Fibroblast of lung (primary cell): Measurements from ENCODE around the gene MCM5. TPM values are rescaled to one million over a fixed set of nuclear protein-coding genes. Genes with fewer than 3 reads are reported as not detected.
A peak's percentile ranks its signal among the peaks of the same experiment; 100 is the strongest.

Source experiments
- DNase-seq, 2 donors: peaks; one replicate each; pipeline versions ENCODE4 v3.0.0 to v3.0.0-alpha.2; 2010; ENCODE audit warnings: low read depth in 2 of 2
- H2AFZ ChIP-seq: 2 replicates; pipeline ENCODE4 v1.5.1; 2012; ENCODE audit warnings: low read length, control low read depth, inconsistent platforms
- H3K27ac ChIP-seq: 2 replicates; pipeline ENCODE4 v1.5.1; 2011; ENCODE audit warnings: low read length, control low read depth; ENCODE audit not compliant: insufficient read depth
- H3K27me3 ChIP-seq: 2 replicates; pipeline ENCODE4 v1.5.1; 2011; ENCODE audit warnings: mild to moderate bottlenecking, low read length; ENCODE audit not compliant: control insufficient read depth, insufficient read depth
- H3K36me3 ChIP-seq: 2 replicates; pipeline ENCODE4 v1.5.1; 2011; ENCODE audit warnings: low read length; ENCODE audit not compliant: control insufficient read depth, insufficient read depth
- H3K4me1 ChIP-seq: 2 replicates; pipeline ENCODE4 v1.5.1; 2011; ENCODE audit warnings: low read length; ENCODE audit not compliant: control insufficient read depth, insufficient read depth; ENCODE audit errors: extremely low read depth
- H3K4me2 ChIP-seq: 2 replicates; pipeline ENCODE4 v1.5.1; 2011; ENCODE audit warnings: low read length, control low read depth; ENCODE audit not compliant: insufficient read depth; ENCODE audit errors: extremely low read depth
- H3K4me3 ChIP-seq, 4 experiments: fragments of 200-600 bp in 1 of 4; sonication (generic) in 1 of 4; replicated peaks in 1 of 4; 2 replicates each; pipeline ENCODE4 v1.5.1; 2011 to 2016; ENCODE audit warnings: low read length in 4 of 4, low read depth in 3 of 4, mild to moderate bottlenecking in 3 of 4, control low read depth in 2 of 4, inconsistent platforms in 1 of 4, mixed read lengths in 1 of 4; ENCODE audit not compliant: insufficient read depth in 1 of 4; ENCODE audit errors: control extremely low read depth in 1 of 4
- H3K79me2 ChIP-seq: 2 replicates; pipeline ENCODE4 v1.5.1; 2012; ENCODE audit warnings: mild to moderate bottlenecking, low read length, inconsistent platforms; ENCODE audit not compliant: control insufficient read depth, insufficient read depth
- H3K9ac ChIP-seq: 2 replicates; pipeline ENCODE4 v1.5.1; 2011; ENCODE audit warnings: mild to moderate bottlenecking, low read length, control low read depth; ENCODE audit not compliant: insufficient read depth
- H3K9me3 ChIP-seq: 2 replicates; pipeline ENCODE4 v1.5.1; 2012; ENCODE audit warnings: low read depth, low read length; ENCODE audit not compliant: control insufficient read depth, insufficient read depth
- H4K20me1 ChIP-seq: 2 replicates; pipeline ENCODE4 v1.5.1; 2011; ENCODE audit warnings: low read length; ENCODE audit not compliant: control insufficient read depth, insufficient read depth; ENCODE audit errors: extremely low read depth
- CTCF ChIP-seq, 2 donors: IDR thresholded peaks in 1 of 2; conservative IDR thresholded peaks in 1 of 2; 1 replicate in 1 of 2; 2 replicates in 1 of 2; pipeline ENCODE4 v1.5.1; 2011 to 2012; ENCODE audit warnings: low read length in 2 of 2, control low read depth in 1 of 2, inconsistent platforms in 1 of 2, low read depth in 1 of 2, mild to moderate bottlenecking in 1 of 2
- EZH2 ChIP-seq: IDR thresholded peaks from 2 replicates; pipeline ENCODE4 v1.5.1; 2012; ENCODE audit warnings: low read length, control low read depth, mild to moderate bottlenecking; ENCODE audit errors: missing control alignments
- polyA plus RNA-seq, 2 donors: library from polyadenylated mRNA; depleted of rRNA in 1 of 2; stranded (reverse) in 1 of 2; unstranded in 1 of 2; fragments of >200 nt; gene quantifications; 2 replicates each; pipeline ENCODE4 v1.2.1, GENCODE V29; 2011 to 2012; ENCODE audit warnings: missing spikeins in 1 of 2
- total RNA-seq: library from RNA; depleted of rRNA; stranded (reverse); fragments of >200 nt; gene quantifications from 2 replicates; pipeline ENCODE4 v1.2.1, GENCODE V29; 2014

Gene MCM5
- total and polyA plus RNA-seq, 2 donors (not counting 1 experiment from before 2014, with no cell fraction given): 13.4 to 21.7 TPM

- Histone ChIP-seq H3K4me3 (peak overlapping the region; percentile 57 to 93 (median 74)), H4K20me1 (no peaks in the 10 kb centered on the region), H3K4me2 (peak overlapping the region; percentile 82), H2AFZ (peak overlapping the region; percentile 22), H3K27me3 (no peaks in the 10 kb centered on the region), H3K9ac (peak overlapping the region; percentile 79), H3K27ac (peak overlapping the region; percentile 75), H3K9me3 (no peaks in the 10 kb centered on the region), H3K36me3 (peaks cover 1% of the 10 kb centered on the region), H3K79me2 (peaks cover 10% of the 10 kb centered on the region), H3K4me1 (no peaks in the 10 kb centered on the region)
- TF ChIP-seq CTCF (conservative IDR thresholded peaks at IDR 0.05 in 1 of 2, IDR thresholded peaks at IDR 0.05 in 1 of 2; ENCODE audit: low read depth in 1 of 2, low read length in 2 of 2) (no peak), EZH2 (no peak)
- no peak for DNase-seq
Measured at GRCh38 chr22:35400501-35400790, 506 bp downstream of the MCM5 start.

- Histone ChIP-seq H4K20me1 (no peaks in the 10 kb centered on the region), H3K4me1 (no peaks in the 10 kb centered on the region), H3K79me2 (peaks cover 10% of the 10 kb centered on the region), H3K9me3 (no peaks in the 10 kb centered on the region), H2AFZ (no peak overlapping the region), H3K27ac (no peak overlapping the region), H3K36me3 (peaks cover 5% of the 10 kb centered on the region), H3K27me3 (no peaks in the 10 kb centered on the region), H3K4me3 (no peak overlapping the region), H3K4me2 (no peak overlapping the region), H3K9ac (no peak overlapping the region)
- TF ChIP-seq CTCF (conservative IDR thresholded peaks at IDR 0.05 in 1 of 2, IDR thresholded peaks at IDR 0.05 in 1 of 2; ENCODE audit: low read depth in 1 of 2, low read length in 2 of 2) (no peak), EZH2 (no peak)
- DNase-seq: no peak
Measured at GRCh38 chr22:35401863-35402262, 1.9 kb downstream of the MCM5 start.

GRCh38 chr22:35403356-35403755 lies 3.4 kb downstream of the MCM5 start:
- H3K4me1 ChIP-seq: no peaks in the 10 kb centered on the region
- DNase-seq: no peak
- H3K27me3 ChIP-seq: no peaks in the 10 kb centered on the region
- H3K36me3 ChIP-seq: peaks cover 6% of the 10 kb centered on the region
- no peak overlapping the region for H3K27ac ChIP-seq
- H3K9ac ChIP-seq: no peak overlapping the region
- H3K79me2 ChIP-seq: peaks cover 10% of the 10 kb centered on the region
- no peak overlapping the region for H3K4me3 ChIP-seq
- no peak overlapping the region for H3K4me2 ChIP-seq
- no peak overlapping the region for H2AFZ ChIP-seq
- no peaks in the 10 kb centered on the region for H3K9me3 ChIP-seq
- H4K20me1 ChIP-seq: no peaks in the 10 kb centered on the region
- TF ChIP-seq EZH2 (no peak), CTCF (conservative IDR thresholded peaks at IDR 0.05 in 1 of 2, IDR thresholded peaks at IDR 0.05 in 1 of 2; ENCODE audit: low read depth in 1 of 2, low read length in 2 of 2) (no peak)
